Nephron progenitor cell (in vitro differentiated cells): Measurements from ENCODE around the gene FN1.

ENCODE experiments used
- DNase-seq: peaks from one replicate; pipeline ENCODE4 v3.0.0; 2021
- H3K27ac Mint-ChIP-seq: 2 replicates; pipeline ENCODE4 v1.8.0; 2021; ENCODE audit warnings: mild to moderate bottlenecking, moderate library complexity, mixed read lengths
- H3K27me3 Mint-ChIP-seq: 2 replicates; pipeline ENCODE4 v1.8.0; 2021; ENCODE audit warnings: mild to moderate bottlenecking, low read depth, mixed read lengths; ENCODE audit not compliant: poor library complexity
- H3K36me3 Mint-ChIP-seq: 2 replicates; pipeline ENCODE4 v1.8.0; 2021; ENCODE audit warnings: low read depth, mixed read lengths
- H3K4me1 Mint-ChIP-seq: 2 replicates; pipeline ENCODE4 v1.8.0; 2021; ENCODE audit warnings: mixed read lengths
- H3K4me3 Mint-ChIP-seq: 2 replicates; pipeline ENCODE4 v1.8.0; 2021; ENCODE audit warnings: mild to moderate bottlenecking, moderate library complexity, mixed read lengths
- H3K9me3 Mint-ChIP-seq: 2 replicates; pipeline ENCODE4 v1.8.0; 2021; ENCODE audit warnings: mild to moderate bottlenecking, moderate library complexity, mixed read lengths
- CTCF ChIP-seq: fragments of 200-600 bp; sonication (generic); IDR thresholded peaks from 2 replicates; pipeline ENCODE4 v1.5.0; 2021; ENCODE audit warnings: antibody characterized with exemption

The FN1 gene

GRCh38 chr2:215479121-215479520 lies 43.3 kb upstream of the FN1 start:
- no peak overlapping the region for H3K27ac Mint-ChIP-seq
- TF ChIP-seq CTCF, result no peak
- no peak overlapping the region for H3K4me3 Mint-ChIP-seq
- H3K36me3 Mint-ChIP-seq, result no peaks in the 10 kb centered on the region
- no peaks in the 10 kb centered on the region for H3K9me3 Mint-ChIP-seq
- no peak for DNase-seq
- peaks cover 13% of the 10 kb centered on the region for H3K4me1 Mint-ChIP-seq
- H3K27me3 Mint-ChIP-seq, result peaks cover 10% of the 10 kb centered on the region

GRCh38 chr2:215476424-215476823 lies 40.6 kb upstream of the FN1 start:
- Mint-ChIP-seq H3K4me1 (peaks cover 13% of the 10 kb centered on the region), H3K4me3 (no peak overlapping the region), H3K36me3 (no peaks in the 10 kb centered on the region), H3K27ac (no peak overlapping the region), H3K9me3 (no peaks in the 10 kb centered on the region), H3K27me3 (peaks cover 10% of the 10 kb centered on the region)
- no peak for TF ChIP-seq CTCF
- DNase-seq, result no peak

- H3K4me1 Mint-ChIP-seq, result peaks cover 5% of the 10 kb centered on the region
- peaks cover 7% of the 10 kb centered on the region for H3K9me3 Mint-ChIP-seq
- no peak for TF ChIP-seq CTCF
- H3K4me3 Mint-ChIP-seq, result no peak overlapping the region
- H3K27me3 Mint-ChIP-seq, result no peaks in the 10 kb centered on the region
- H3K36me3 Mint-ChIP-seq, result no peaks in the 10 kb centered on the region
- no peak overlapping the region for H3K27ac Mint-ChIP-seq
- no peak for DNase-seq
These were observed 30.4 kb upstream of the FN1 start for GRCh38 chr2:215466097-215466909.

- no peak overlapping the region for H3K27ac Mint-ChIP-seq
- no peak for TF ChIP-seq CTCF
- no peaks in the 10 kb centered on the region for H3K27me3 Mint-ChIP-seq
- H3K4me1 Mint-ChIP-seq, result peaks cover 5% of the 10 kb centered on the region
- no peaks in the 10 kb centered on the region for H3K36me3 Mint-ChIP-seq
- no peak for DNase-seq
- peaks cover 7% of the 10 kb centered on the region for H3K9me3 Mint-ChIP-seq
- no peak overlapping the region for H3K4me3 Mint-ChIP-seq
These were observed 29.4 kb upstream of the FN1 start for GRCh38 chr2:215465256-215465655.

GRCh38 chr2:215461836-215462532 lies 26.1 kb upstream of the FN1 start:
- H3K36me3 Mint-ChIP-seq, result no peaks in the 10 kb centered on the region
- no peak overlapping the region for H3K4me3 Mint-ChIP-seq
- peaks cover 5% of the 10 kb centered on the region for H3K4me1 Mint-ChIP-seq
- no peak for TF ChIP-seq CTCF
- H3K27me3 Mint-ChIP-seq, result no peaks in the 10 kb centered on the region
- H3K27ac Mint-ChIP-seq, result no peak overlapping the region
- H3K9me3 Mint-ChIP-seq, result no peaks in the 10 kb centered on the region
- no peak for DNase-seq
